HepG2 (cell line): Measurements from ENCODE around the gene IGIP. TPM values are rescaled to one million over a fixed set of nuclear protein-coding genes. Genes with fewer than 3 reads are reported as not detected.

Experiments
- BCL6 ChIP-seq: IDR thresholded peaks from 2 replicates; pipeline ENCODE4 v1.6.1; 2016; ENCODE audit warnings: missing genetic modification reagents, missing compliant biosample characterization
- BCLAF1 ChIP-seq: fragments of 450-650 bp; IDR thresholded peaks from 2 replicates; pipeline ENCODE4 v1.6.1; 2017; ENCODE audit warnings: mild to moderate bottlenecking
- CAMTA2 ChIP-seq: sonication (generic); formaldehyde crosslinking; IDR thresholded peaks from 2 replicates; pipeline ENCODE4 v1.4.0; 2020; ENCODE audit warnings: mild to moderate bottlenecking, missing genetic modification reagents, borderline replicate concordance
- GFI1 ChIP-seq: sonication (generic); formaldehyde crosslinking; IDR thresholded peaks from 2 replicates; pipeline ENCODE4 v1.5.0; 2020; ENCODE audit warnings: missing genetic modification reagents, mild to moderate bottlenecking, borderline replicate concordance
- GMEB2 ChIP-seq: IDR thresholded peaks from 2 replicates; pipeline ENCODE4 v1.6.1; 2016; ENCODE audit warnings: missing biosample characterization, missing genetic modification reagents, low read depth
- HINFP ChIP-seq: sonication (generic); formaldehyde crosslinking; IDR thresholded peaks from 2 replicates; pipeline ENCODE4 v1.4.0; 2020; ENCODE audit warnings: low read depth, mild to moderate bottlenecking, missing genetic modification reagents
- IKZF5 ChIP-seq: IDR thresholded peaks from 2 replicates; pipeline ENCODE4 v1.6.1; 2018; ENCODE audit warnings: missing genetic modification reagents, mild to moderate bottlenecking, missing compliant biosample characterization
- PAXIP1 ChIP-seq: sonication (generic); formaldehyde crosslinking; conservative IDR thresholded peaks from 2 replicates; pipeline ENCODE4 v1.4.0; 2020; ENCODE audit warnings: mild to moderate bottlenecking, missing genetic modification reagents, moderate library complexity
- PHF21A ChIP-seq: sonication (generic); formaldehyde crosslinking; IDR thresholded peaks from 2 replicates; pipeline ENCODE4 v1.5.0; 2020; ENCODE audit warnings: mild to moderate bottlenecking, missing genetic modification reagents
- U2AF1 ChIP-seq: fragments of 200-400 bp; formaldehyde crosslinking; optimal IDR thresholded peaks from 2 replicates; pipeline ENCODE3; 2017; ENCODE audit warnings: mild to moderate bottlenecking, low read depth, low read length
- ZIK1 ChIP-seq: sonication (generic); formaldehyde crosslinking; IDR thresholded peaks from 2 replicates; pipeline ENCODE4 v1.5.0; 2020; ENCODE audit warnings: mild to moderate bottlenecking, low read depth, missing genetic modification reagents, borderline replicate concordance
- ZKSCAN5 ChIP-seq: sonication (generic); formaldehyde crosslinking; IDR thresholded peaks from 2 replicates; pipeline ENCODE4 v1.5.1; 2020; ENCODE audit warnings: mild to moderate bottlenecking, missing genetic modification reagents
- ZNF24 ChIP-seq: fragments of 450-650 bp; IDR thresholded peaks from 2 replicates; pipeline ENCODE4 v1.6.1; 2017; ENCODE audit warnings: antibody characterized with exemption, mild to moderate bottlenecking
- ZNF549 ChIP-seq: sonication (generic); formaldehyde crosslinking; IDR thresholded peaks from 2 replicates; pipeline ENCODE4 v1.5.0; 2020; ENCODE audit warnings: missing genetic modification reagents
- ZNF747 ChIP-seq: sonication (generic); formaldehyde crosslinking; IDR thresholded peaks from 2 replicates; pipeline ENCODE4 v1.8.1; 2023; ENCODE audit warnings: missing genetic modification reagents, mild to moderate bottlenecking, borderline replicate concordance
- polyA plus RNA-seq, 8 experiments: library from polyadenylated mRNA; depleted of rRNA in 3 of 8; stranded (reverse) in 7 of 8; unstranded in 1 of 8; fragments of >200 nt; fragmentation: Illumina TruSeq in 4 of 8; extraction: Trizol in 4 of 8; gene quantifications; 2 replicates each; pipeline versions ENCODE4 v1.2.1 to v1.2.3, GENCODE V29; 2011 to 2016; ENCODE audit warnings: low read depth in 4 of 8, missing spikeins in 1 of 8, mixed read lengths in 1 of 8; ENCODE audit not compliant: insufficient read depth in 1 of 8
- total RNA-seq, 5 experiments: library from RNA; depleted of rRNA; stranded (reverse); fragments of >200 nt; fragmentation: Illumina TruSeq; extraction: Trizol; gene quantifications; 2 replicates each; pipeline ENCODE4 v1.2.3, GENCODE V29; 2016; ENCODE audit warnings: low read depth in 1 of 5

The IGIP gene
- total and polyA plus RNA-seq, 2 of the 13 experiments (the other 11 are each of a cell fraction or from before 2014, with no cell fraction given), result 1.7 to 2.1 TPM

GRCh38 chr5:140172483-140172882, 46.7 kb downstream of the IGIP start (continued):
- TF ChIP-seq CAMTA2 (CRISPR knock-in tag) (no peak), ZIK1 (CRISPR knock-in tag) (no peak), GFI1 (CRISPR knock-in tag) (no peak), ZNF747 (CRISPR knock-in tag) (no peak), BCL6 (CRISPR knock-in tag) (peak; percentile 96), BCLAF1 (no peak), IKZF5 (CRISPR knock-in tag) (no peak), U2AF1 (no peak), ZKSCAN5 (CRISPR knock-in tag) (no peak), PAXIP1 (CRISPR knock-in tag) (peak; percentile 69), ZNF24 (no peak), HINFP (no peak), ZNF549 (CRISPR knock-in tag) (no peak), PHF21A (0 out of 2 replicates have a peak, but pooled peaks have one; percentile 20), GMEB2 (CRISPR knock-in tag) (no peak)
